Measurements from ENCODE around the gene ELK4.

The ELK4 gene

GRCh38 chr1:205582471-205583291 lies 49.1 kb downstream of the ELK4 start:
- Histone ChIP-seq H3K27me3 (ENCODE audit: control insufficient read depth, insufficient read depth, low read length) (peaks cover 18% of the 10 kb centered on the region), H3K9ac (ENCODE audit: low read depth, low read length) (peak overlapping the region; percentile 41), H3K36me3 (ENCODE audit: control insufficient read depth, insufficient read depth, low read length) (no peaks in the 10 kb centered on the region), H3K4me1 (ENCODE audit: control insufficient read depth, insufficient read depth, low read length) (peaks cover 6% of the 10 kb centered on the region), H3K9me3 (ENCODE audit: control insufficient read depth, insufficient read depth, low read length) (no peaks in the 10 kb centered on the region), H3K4me3 (ENCODE audit: low read depth, low read length) (no peak overlapping the region)

GRCh38 chr1:205582046-205582445 lies 49.8 kb downstream of the ELK4 start:
- H3K9ac ChIP-seq (ENCODE audit: low read depth, low read length): no peak overlapping the region
- peaks cover 6% of the 10 kb centered on the region for H3K4me1 ChIP-seq (ENCODE audit: control insufficient read depth, insufficient read depth, low read length)
- no peaks in the 10 kb centered on the region for H3K9me3 ChIP-seq (ENCODE audit: control insufficient read depth, insufficient read depth, low read length)
- no peak overlapping the region for H3K4me3 ChIP-seq (ENCODE audit: low read depth, low read length)
- H3K27me3 ChIP-seq (ENCODE audit: control insufficient read depth, insufficient read depth, low read length): peaks cover 24% of the 10 kb centered on the region
- H3K36me3 ChIP-seq (ENCODE audit: control insufficient read depth, insufficient read depth, low read length): no peaks in the 10 kb centered on the region

- Histone ChIP-seq H3K4me1 (ENCODE audit: control insufficient read depth, insufficient read depth, low read length) (peaks cover 6% of the 10 kb centered on the region), H3K27me3 (ENCODE audit: control insufficient read depth, insufficient read depth, low read length) (peaks cover 29% of the 10 kb centered on the region), H3K9ac (ENCODE audit: low read depth, low read length) (no peak overlapping the region), H3K4me3 (ENCODE audit: low read depth, low read length) (no peak overlapping the region), H3K36me3 (ENCODE audit: control insufficient read depth, insufficient read depth, low read length) (no peaks in the 10 kb centered on the region), H3K9me3 (ENCODE audit: control insufficient read depth, insufficient read depth, low read length) (no peaks in the 10 kb centered on the region)
Observed at GRCh38 chr1:205581321-205581980, 50.4 kb downstream of the ELK4 start.

- Histone ChIP-seq H3K9ac (ENCODE audit: low read depth, low read length) (no peak overlapping the region), H3K36me3 (ENCODE audit: control insufficient read depth, insufficient read depth, low read length) (no peaks in the 10 kb centered on the region), H3K27me3 (ENCODE audit: control insufficient read depth, insufficient read depth, low read length) (peaks cover 33% of the 10 kb centered on the region), H3K9me3 (ENCODE audit: control insufficient read depth, insufficient read depth, low read length) (no peaks in the 10 kb centered on the region), H3K4me3 (ENCODE audit: low read depth, low read length) (no peak overlapping the region), H3K4me1 (ENCODE audit: control insufficient read depth, insufficient read depth, low read length) (peaks cover 6% of the 10 kb centered on the region)
Observed at GRCh38 chr1:205580923-205581180, 51.0 kb downstream of the ELK4 start.

GRCh38 chr1:205580140-205580922 lies 51.5 kb downstream of the ELK4 start:
- Histone ChIP-seq H3K9ac (ENCODE audit: low read depth, low read length) (no peak overlapping the region), H3K4me1 (ENCODE audit: control insufficient read depth, insufficient read depth, low read length) (peaks cover 6% of the 10 kb centered on the region), H3K4me3 (ENCODE audit: low read depth, low read length) (no peak overlapping the region), H3K27me3 (ENCODE audit: control insufficient read depth, insufficient read depth, low read length) (peaks cover 36% of the 10 kb centered on the region), H3K36me3 (ENCODE audit: control insufficient read depth, insufficient read depth, low read length) (no peaks in the 10 kb centered on the region), H3K9me3 (ENCODE audit: control insufficient read depth, insufficient read depth, low read length) (no peaks in the 10 kb centered on the region)

- Histone ChIP-seq H3K36me3 (ENCODE audit: control insufficient read depth, insufficient read depth, low read length) (no peaks in the 10 kb centered on the region), H3K4me1 (ENCODE audit: control insufficient read depth, insufficient read depth, low read length) (peaks cover 6% of the 10 kb centered on the region), H3K9ac (ENCODE audit: low read depth, low read length) (no peak overlapping the region), H3K9me3 (ENCODE audit: control insufficient read depth, insufficient read depth, low read length) (no peaks in the 10 kb centered on the region), H3K27me3 (ENCODE audit: control insufficient read depth, insufficient read depth, low read length) (peaks cover 40% of the 10 kb centered on the region), H3K4me3 (ENCODE audit: low read depth, low read length) (no peak overlapping the region)
Observed at GRCh38 chr1:205579711-205580110, 52.1 kb downstream of the ELK4 start.

GRCh38 chr1:205578780-205579571 lies 52.8 kb downstream of the ELK4 start:
- H3K27me3 ChIP-seq (ENCODE audit: control insufficient read depth, insufficient read depth, low read length): peaks cover 40% of the 10 kb centered on the region
- peaks cover 6% of the 10 kb centered on the region for H3K4me1 ChIP-seq (ENCODE audit: control insufficient read depth, insufficient read depth, low read length)
- H3K9me3 ChIP-seq (ENCODE audit: control insufficient read depth, insufficient read depth, low read length): no peaks in the 10 kb centered on the region
- no peaks in the 10 kb centered on the region for H3K36me3 ChIP-seq (ENCODE audit: control insufficient read depth, insufficient read depth, low read length)
- no peak overlapping the region for H3K9ac ChIP-seq (ENCODE audit: low read depth, low read length)
- no peak overlapping the region for H3K4me3 ChIP-seq (ENCODE audit: low read depth, low read length)

- no peak overlapping the region for H3K4me3 ChIP-seq (ENCODE audit: low read depth, low read length)
- H3K27me3 ChIP-seq (ENCODE audit: control insufficient read depth, insufficient read depth, low read length): peaks cover 40% of the 10 kb centered on the region
- H3K9ac ChIP-seq (ENCODE audit: low read depth, low read length): no peak overlapping the region
- peaks cover 6% of the 10 kb centered on the region for H3K4me1 ChIP-seq (ENCODE audit: control insufficient read depth, insufficient read depth, low read length)
- no peaks in the 10 kb centered on the region for H3K36me3 ChIP-seq (ENCODE audit: control insufficient read depth, insufficient read depth, low read length)
- H3K9me3 ChIP-seq (ENCODE audit: control insufficient read depth, insufficient read depth, low read length): no peaks in the 10 kb centered on the region
Observed at GRCh38 chr1:205577874-205578658, 53.7 kb downstream of the ELK4 start.

GRCh38 chr1:205576805-205577761 lies 54.7 kb downstream of the ELK4 start:
- Histone ChIP-seq H3K9me3 (ENCODE audit: control insufficient read depth, insufficient read depth, low read length) (no peaks in the 10 kb centered on the region), H3K4me1 (ENCODE audit: control insufficient read depth, insufficient read depth, low read length) (peaks cover 6% of the 10 kb centered on the region), H3K36me3 (ENCODE audit: control insufficient read depth, insufficient read depth, low read length) (no peaks in the 10 kb centered on the region), H3K4me3 (ENCODE audit: low read depth, low read length) (no peak overlapping the region), H3K27me3 (ENCODE audit: control insufficient read depth, insufficient read depth, low read length) (peaks cover 49% of the 10 kb centered on the region), H3K9ac (ENCODE audit: low read depth, low read length) (no peak overlapping the region)

- H3K9ac ChIP-seq (ENCODE audit: low read depth, low read length): no peak overlapping the region
- no peak overlapping the region for H3K4me3 ChIP-seq (ENCODE audit: low read depth, low read length)
- no peaks in the 10 kb centered on the region for H3K9me3 ChIP-seq (ENCODE audit: control insufficient read depth, insufficient read depth, low read length)
- no peaks in the 10 kb centered on the region for H3K36me3 ChIP-seq (ENCODE audit: control insufficient read depth, insufficient read depth, low read length)
- peaks cover 11% of the 10 kb centered on the region for H3K4me1 ChIP-seq (ENCODE audit: control insufficient read depth, insufficient read depth, low read length)
- H3K27me3 ChIP-seq (ENCODE audit: control insufficient read depth, insufficient read depth, low read length): peaks cover 59% of the 10 kb centered on the region
Observed at GRCh38 chr1:205576011-205576410, 55.8 kb downstream of the ELK4 start.
